ENCODE data around the gene BICD1.

DNA sequence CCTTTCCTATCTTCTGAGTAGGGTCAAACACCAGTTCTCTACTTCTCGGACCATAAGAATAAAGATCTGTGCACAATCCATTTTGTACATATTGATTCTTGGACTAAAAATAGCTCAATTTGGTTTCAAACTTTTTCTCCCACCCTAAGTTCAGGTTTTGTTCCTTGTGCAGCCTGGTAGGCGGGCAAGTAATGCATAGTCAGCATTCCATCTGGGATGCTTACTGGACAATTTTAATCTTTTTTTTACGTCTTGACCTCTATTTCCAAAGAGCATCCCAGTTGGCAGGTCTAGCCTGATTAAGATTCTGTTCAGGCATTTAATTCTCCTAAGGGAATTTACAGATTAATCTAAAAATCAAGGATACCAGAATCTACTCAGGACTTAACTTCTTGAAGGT, 126.9 kb downstream of the BICD1 start:
- TF ChIP-seq, protein P1, sequence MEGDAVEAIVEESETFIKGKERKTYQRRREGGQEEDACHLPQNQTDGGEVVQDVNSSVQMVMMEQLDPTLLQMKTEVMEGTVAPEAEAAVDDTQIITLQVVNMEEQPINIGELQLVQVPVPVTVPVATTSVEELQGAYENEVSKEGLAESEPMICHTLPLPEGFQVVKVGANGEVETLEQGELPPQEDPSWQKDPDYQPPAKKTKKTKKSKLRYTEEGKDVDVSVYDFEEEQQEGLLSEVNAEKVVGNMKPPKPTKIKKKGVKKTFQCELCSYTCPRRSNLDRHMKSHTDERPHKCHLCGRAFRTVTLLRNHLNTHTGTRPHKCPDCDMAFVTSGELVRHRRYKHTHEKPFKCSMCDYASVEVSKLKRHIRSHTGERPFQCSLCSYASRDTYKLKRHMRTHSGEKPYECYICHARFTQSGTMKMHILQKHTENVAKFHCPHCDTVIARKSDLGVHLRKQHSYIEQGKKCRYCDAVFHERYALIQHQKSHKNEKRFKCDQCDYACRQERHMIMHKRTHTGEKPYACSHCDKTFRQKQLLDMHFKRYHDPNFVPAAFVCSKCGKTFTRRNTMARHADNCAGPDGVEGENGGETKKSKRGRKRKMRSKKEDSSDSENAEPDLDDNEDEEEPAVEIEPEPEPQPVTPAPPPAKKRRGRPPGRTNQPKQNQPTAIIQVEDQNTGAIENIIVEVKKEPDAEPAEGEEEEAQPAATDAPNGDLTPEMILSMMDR (IDR thresholded peaks at IDR 0.05; ENCODE audit: low read depth, low read length, missing input control): no peak
- TF ChIP-seq, protein P2, sequence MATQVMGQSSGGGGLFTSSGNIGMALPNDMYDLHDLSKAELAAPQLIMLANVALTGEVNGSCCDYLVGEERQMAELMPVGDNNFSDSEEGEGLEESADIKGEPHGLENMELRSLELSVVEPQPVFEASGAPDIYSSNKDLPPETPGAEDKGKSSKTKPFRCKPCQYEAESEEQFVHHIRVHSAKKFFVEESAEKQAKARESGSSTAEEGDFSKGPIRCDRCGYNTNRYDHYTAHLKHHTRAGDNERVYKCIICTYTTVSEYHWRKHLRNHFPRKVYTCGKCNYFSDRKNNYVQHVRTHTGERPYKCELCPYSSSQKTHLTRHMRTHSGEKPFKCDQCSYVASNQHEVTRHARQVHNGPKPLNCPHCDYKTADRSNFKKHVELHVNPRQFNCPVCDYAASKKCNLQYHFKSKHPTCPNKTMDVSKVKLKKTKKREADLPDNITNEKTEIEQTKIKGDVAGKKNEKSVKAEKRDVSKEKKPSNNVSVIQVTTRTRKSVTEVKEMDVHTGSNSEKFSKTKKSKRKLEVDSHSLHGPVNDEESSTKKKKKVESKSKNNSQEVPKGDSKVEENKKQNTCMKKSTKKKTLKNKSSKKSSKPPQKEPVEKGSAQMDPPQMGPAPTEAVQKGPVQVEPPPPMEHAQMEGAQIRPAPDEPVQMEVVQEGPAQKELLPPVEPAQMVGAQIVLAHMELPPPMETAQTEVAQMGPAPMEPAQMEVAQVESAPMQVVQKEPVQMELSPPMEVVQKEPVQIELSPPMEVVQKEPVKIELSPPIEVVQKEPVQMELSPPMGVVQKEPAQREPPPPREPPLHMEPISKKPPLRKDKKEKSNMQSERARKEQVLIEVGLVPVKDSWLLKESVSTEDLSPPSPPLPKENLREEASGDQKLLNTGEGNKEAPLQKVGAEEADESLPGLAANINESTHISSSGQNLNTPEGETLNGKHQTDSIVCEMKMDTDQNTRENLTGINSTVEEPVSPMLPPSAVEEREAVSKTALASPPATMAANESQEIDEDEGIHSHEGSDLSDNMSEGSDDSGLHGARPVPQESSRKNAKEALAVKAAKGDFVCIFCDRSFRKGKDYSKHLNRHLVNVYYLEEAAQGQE (IDR thresholded peaks at IDR 0.05): no peak
- TF ChIP-seq, protein P3, sequence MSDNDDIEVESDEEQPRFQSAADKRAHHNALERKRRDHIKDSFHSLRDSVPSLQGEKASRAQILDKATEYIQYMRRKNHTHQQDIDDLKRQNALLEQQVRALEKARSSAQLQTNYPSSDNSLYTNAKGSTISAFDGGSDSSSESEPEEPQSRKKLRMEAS (IDR thresholded peaks at IDR 0.05): no peak
- TF ChIP-seq GABPA (IDR thresholded peaks at IDR 0.05 in 1 of 2, conservative IDR thresholded peaks at IDR 0.05 in 1 of 2) (no peak), RXRA (IDR thresholded peaks at IDR 0.05) (no peak), HNF4G (IDR thresholded peaks at IDR 0.05) (no peak), TAF1 (conservative IDR thresholded peaks at IDR 0.05) (no peak), RAD21 (IDR thresholded peaks at IDR 0.05) (no peak), SP1 (IDR thresholded peaks at IDR 0.05) (no peak), JUND (IDR thresholded peaks at IDR 0.05) (no peak)
- TF ChIP-seq, protein P4, sequence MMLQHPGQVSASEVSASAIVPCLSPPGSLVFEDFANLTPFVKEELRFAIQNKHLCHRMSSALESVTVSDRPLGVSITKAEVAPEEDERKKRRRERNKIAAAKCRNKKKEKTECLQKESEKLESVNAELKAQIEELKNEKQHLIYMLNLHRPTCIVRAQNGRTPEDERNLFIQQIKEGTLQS (IDR thresholded peaks at IDR 0.05): no peak
- TF ChIP-seq, protein P5, sequence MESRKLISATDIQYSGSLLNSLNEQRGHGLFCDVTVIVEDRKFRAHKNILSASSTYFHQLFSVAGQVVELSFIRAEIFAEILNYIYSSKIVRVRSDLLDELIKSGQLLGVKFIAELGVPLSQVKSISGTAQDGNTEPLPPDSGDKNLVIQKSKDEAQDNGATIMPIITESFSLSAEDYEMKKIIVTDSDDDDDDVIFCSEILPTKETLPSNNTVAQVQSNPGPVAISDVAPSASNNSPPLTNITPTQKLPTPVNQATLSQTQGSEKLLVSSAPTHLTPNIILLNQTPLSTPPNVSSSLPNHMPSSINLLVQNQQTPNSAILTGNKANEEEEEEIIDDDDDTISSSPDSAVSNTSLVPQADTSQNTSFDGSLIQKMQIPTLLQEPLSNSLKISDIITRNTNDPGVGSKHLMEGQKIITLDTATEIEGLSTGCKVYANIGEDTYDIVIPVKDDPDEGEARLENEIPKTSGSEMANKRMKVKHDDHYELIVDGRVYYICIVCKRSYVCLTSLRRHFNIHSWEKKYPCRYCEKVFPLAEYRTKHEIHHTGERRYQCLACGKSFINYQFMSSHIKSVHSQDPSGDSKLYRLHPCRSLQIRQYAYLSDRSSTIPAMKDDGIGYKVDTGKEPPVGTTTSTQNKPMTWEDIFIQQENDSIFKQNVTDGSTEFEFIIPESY (IDR thresholded peaks at IDR 0.05): no peak
